IPS DF 6.9 (cell line): ENCODE measurements around the gene CYP2S1.
"Not testable (repeated sequence)": the region's sequence is repeated elsewhere in the genome, so short reads cannot be mapped to it uniquely, and the experiment has no call there.

Experiments
- DNase-seq: peaks from one replicate; pipeline ENCODE4 v3.0.0-alpha.2; 2013; ENCODE audit warnings: low read depth, low spot score
- H3K27ac ChIP-seq: one replicate; pipeline ENCODE4 v1.5.1; 2013; ENCODE audit warnings: low read length, control low read depth
- H3K27me3 ChIP-seq: 2 replicates; pipeline ENCODE4 v1.6.1; 2013; ENCODE audit warnings: mild to moderate bottlenecking, low read length; ENCODE audit not compliant: control insufficient read depth, insufficient read depth
- H3K36me3 ChIP-seq: 2 replicates; pipeline ENCODE4 v1.6.1; 2013; ENCODE audit warnings: low read length; ENCODE audit not compliant: control insufficient read depth, insufficient read depth
- H3K4me1 ChIP-seq: 2 replicates; pipeline ENCODE4 v1.6.1; 2013; ENCODE audit warnings: low read length; ENCODE audit not compliant: control insufficient read depth, insufficient read depth
- H3K4me3 ChIP-seq: 2 replicates; pipeline ENCODE4 v1.5.1; 2013; ENCODE audit warnings: mild to moderate bottlenecking, low read length
- H3K9me3 ChIP-seq: 2 replicates; pipeline ENCODE4 v1.6.1; 2013; ENCODE audit warnings: low read length, inconsistent platforms; ENCODE audit not compliant: control insufficient read depth, insufficient read depth
- WGBS: extraction: QIAGEN DNeasy Blood & Tissue Kit; methylation state at CpG from one replicate; pipeline ENCODE4 v1.1.7; 2013; ENCODE audit warnings: mixed read lengths, missing lambda C conversion rate; ENCODE audit not compliant: insufficient read length, insufficient coverage; 5-methylcytosine and 5-hydroxymethylcytosine counted together

CYP2S1 gene

DNA sequence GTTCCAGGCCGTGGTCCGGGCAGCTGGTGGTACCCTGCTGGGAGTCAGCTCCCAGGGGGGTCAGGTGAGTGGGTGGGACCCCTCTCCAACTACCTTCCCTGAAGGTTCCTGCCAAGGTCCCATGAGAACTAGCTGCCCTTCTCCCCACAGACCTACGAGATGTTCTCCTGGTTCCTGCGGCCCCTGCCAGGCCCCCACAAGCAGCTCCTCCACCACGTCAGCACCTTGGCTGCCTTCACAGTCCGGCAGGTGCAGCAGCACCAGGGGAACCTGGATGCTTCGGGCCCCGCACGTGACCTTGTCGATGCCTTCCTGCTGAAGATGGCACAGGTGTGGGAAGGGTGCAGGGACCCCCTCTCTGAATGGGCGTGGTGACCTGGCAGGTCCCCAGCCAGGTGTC, 5.5 kb downstream of the CYP2S1 start:
- H3K4me1 ChIP-seq, result peaks cover 2% of the 10 kb centered on the region
- H3K36me3 ChIP-seq, result peaks cover 39% of the 10 kb centered on the region
- H3K27me3 ChIP-seq, result no peaks in the 10 kb centered on the region
- no peak for DNase-seq
- no CpG with 5 or more reads among the region's 11 CpGs for WGBS
- no peaks in the 10 kb centered on the region for H3K9me3 ChIP-seq
- no peak overlapping the region for H3K27ac ChIP-seq
- no peak overlapping the region for H3K4me3 ChIP-seq

DNA sequence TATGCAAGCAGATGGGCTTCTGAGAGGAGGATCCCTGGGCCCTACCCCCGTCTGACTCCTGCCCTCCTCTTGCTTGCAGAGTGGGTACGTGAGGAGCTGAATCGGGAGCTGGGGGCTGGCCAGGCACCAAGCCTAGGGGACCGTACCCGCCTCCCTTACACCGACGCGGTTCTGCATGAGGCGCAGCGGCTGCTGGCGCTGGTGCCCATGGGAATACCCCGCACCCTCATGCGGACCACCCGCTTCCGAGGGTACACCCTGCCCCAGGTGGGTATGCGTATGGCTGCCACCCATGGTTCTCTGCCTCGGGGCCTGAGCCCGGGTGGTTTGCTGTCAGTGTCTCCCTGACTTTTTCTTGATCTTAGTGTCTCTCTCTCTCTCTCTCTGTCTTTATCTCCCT, 10.4 kb downstream of the CYP2S1 start:
- H3K9me3 ChIP-seq, result no peaks in the 10 kb centered on the region
- H3K27me3 ChIP-seq, result no peaks in the 10 kb centered on the region
- peaks cover 58% of the 10 kb centered on the region for H3K36me3 ChIP-seq
- WGBS, result no CpG with 5 or more reads among the region's 18 CpGs
- H3K4me3 ChIP-seq, result no peak overlapping the region
- no peaks in the 10 kb centered on the region; the same call in 1 of the 2 replicates for H3K4me1 ChIP-seq
- H3K27ac ChIP-seq, result no peak overlapping the region
- no peak for DNase-seq

DNA sequence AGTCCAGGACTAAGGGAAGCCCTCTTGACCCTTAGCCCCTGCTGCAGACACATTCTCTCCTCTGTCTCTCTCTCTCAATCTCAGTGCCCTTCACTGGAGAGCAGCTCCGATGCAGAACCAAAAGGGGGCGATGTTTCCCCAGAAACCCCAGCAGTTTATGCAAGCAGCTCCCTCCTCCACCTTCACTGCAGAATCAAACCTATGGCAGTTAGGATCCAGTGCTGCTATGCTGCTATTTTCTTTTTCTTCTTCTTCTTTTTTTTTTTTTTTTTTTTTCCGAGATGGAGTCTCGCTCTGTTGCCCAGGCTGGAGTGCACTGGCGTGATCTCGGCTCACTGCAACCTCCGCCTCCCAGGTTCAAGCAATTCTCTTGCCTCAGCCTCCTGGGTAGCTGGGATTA, 11.3 kb downstream of the CYP2S1 start:
- WGBS, result no CpG with 5 or more reads among the region's 7 CpGs
- not testable (repeated sequence) for H3K4me3 ChIP-seq, H3K27me3 ChIP-seq, H3K9me3 ChIP-seq, DNase-seq, H3K27ac ChIP-seq, H3K4me1 ChIP-seq
- peaks cover 51% of the 10 kb centered on the region for H3K36me3 ChIP-seq

DNA sequence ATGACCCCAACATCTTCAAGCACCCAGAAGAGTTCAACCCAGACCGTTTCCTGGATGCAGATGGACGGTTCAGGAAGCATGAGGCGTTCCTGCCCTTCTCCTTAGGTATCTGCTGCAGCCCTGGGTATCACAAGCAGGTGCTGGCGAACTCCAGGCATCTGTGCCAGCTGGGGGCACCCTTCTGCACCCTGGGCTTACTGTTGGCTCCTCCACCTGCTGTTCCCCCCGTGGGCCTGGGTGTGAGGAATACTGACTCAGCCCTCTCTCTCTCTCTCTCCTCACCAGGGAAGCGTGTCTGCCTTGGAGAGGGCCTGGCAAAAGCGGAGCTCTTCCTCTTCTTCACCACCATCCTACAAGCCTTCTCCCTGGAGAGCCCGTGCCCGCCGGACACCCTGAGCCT, 13.0 kb downstream of the CYP2S1 start:
- H3K9me3 ChIP-seq, result no peaks in the 10 kb centered on the region
- H3K36me3 ChIP-seq, result peaks cover 49% of the 10 kb centered on the region
- H3K27ac ChIP-seq, result no peak overlapping the region

DNA sequence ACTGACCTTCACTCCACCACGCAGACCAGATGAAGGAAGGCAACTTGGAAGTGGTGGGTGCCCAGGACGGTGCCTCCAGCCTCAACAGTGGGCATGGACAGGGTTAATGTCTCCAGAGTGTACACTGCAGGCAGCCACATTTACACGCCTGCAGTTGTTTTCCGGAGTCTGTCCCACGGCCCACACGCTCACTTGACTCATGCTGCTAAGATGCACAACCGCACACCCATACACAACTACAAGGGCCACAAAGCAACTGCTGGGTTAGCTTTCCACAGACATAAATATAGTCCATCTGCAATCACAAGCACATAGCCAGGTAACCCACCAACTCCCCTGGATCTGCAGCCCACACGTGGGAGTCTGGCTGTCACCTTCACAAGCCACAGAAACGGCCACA, 13.4 kb downstream of the CYP2S1 start:
- Histone ChIP-seq H3K27me3 (no peaks in the 10 kb centered on the region), H3K27ac (no peak overlapping the region), H3K9me3 (no peaks in the 10 kb centered on the region), H3K36me3 (peaks cover 45% of the 10 kb centered on the region), H3K4me1 (no peaks in the 10 kb centered on the region; the same call in 1 of the 2 replicates), H3K4me3 (no peak overlapping the region)
- no peak for DNase-seq
- no CpG with 5 or more reads among the region's 9 CpGs for WGBS

More for the DNA sequence above, 13.0 kb downstream of the CYP2S1 start:
- no peaks in the 10 kb centered on the region; the same call in 1 of the 2 replicates for H3K4me1 ChIP-seq
- no peak overlapping the region for H3K4me3 ChIP-seq
- WGBS, result no CpG with 5 or more reads among the region's 10 CpGs
- H3K27me3 ChIP-seq, result no peaks in the 10 kb centered on the region
- DNase-seq, result no peak

DNA sequence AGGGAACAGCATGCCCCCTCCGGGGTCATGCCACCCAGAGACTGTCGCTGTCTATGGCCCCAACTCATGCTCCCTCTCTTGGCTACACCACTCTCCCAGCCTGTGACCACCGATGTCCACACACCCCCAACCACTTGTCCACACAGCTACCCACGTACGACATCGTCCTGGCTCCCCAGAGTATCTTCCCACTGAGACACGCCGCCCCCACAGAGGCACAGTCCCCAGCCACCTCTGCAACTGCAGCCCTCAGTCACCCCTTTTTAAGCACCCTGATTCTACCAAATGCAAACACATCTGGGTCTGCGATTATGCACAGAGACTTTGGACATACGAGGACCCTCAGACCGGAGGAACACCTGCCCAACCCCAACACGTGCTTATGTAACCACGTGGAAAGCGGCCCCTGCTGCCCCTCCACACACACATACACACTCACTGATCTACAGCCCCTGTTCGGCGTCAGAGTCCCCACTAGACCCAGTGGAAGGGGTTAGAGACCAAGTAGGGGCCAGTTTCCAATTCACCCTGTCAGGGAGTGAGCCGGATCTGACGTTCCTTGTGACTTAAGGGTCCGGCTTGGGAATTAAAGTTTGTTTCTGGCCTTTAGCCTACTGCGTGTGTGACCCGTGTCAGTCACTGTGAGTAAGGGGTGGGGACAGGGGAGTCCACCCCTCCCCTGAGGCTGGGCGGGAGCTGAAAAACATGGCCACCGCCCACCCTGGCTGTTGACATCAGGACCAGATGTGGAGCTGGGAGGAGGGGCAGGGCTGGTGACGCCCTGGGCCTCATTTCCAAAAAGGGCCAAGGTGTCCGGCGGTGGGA, 14.1 kb downstream of the CYP2S1 start:
- H3K36me3 ChIP-seq, result peaks cover 39% of the 10 kb centered on the region

DNA sequence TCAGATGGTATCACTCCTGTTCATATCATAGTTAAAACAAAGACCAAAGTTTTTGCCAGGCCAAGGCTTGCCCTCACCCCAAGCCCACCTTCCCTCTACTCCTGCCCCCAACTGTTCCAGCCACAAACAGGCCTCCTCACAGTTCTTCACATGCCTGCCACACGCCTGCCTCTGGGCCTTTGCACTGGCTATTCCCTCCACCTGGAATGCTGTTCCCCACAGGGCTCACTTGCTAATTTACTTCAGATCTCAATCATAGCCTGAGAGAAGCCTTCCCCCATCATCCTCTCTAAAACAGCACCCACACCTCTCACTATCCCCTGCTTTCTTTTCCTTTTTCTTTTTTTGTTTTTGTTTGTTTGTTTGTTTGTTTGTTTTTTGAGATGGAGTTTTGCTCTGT, 21.1 kb downstream of the CYP2S1 start:
- Histone ChIP-seq H3K27me3 (no peaks in the 10 kb centered on the region; the same call in 1 of the 2 replicates), H3K4me3 (no peak overlapping the region), H3K36me3 (no peaks in the 10 kb centered on the region), H3K9me3 (no peaks in the 10 kb centered on the region), H3K27ac (no peak overlapping the region), H3K4me1 (peaks cover 1% of the 10 kb centered on the region)
- no CpG with 5 or more reads among the region's 1 CpG for WGBS
- DNase-seq, result no peak

More for the DNA sequence above, 14.1 kb downstream of the CYP2S1 start:
- DNase-seq, result no peak
- no CpG with 5 or more reads among the region's 26 CpGs for WGBS
- Histone ChIP-seq H3K27me3 (no peaks in the 10 kb centered on the region), H3K9me3 (no peaks in the 10 kb centered on the region), H3K4me3 (no peak overlapping the region), H3K4me1 (no peaks in the 10 kb centered on the region; the same call in 1 of the 2 replicates), H3K27ac (no peak overlapping the region)

DNA sequence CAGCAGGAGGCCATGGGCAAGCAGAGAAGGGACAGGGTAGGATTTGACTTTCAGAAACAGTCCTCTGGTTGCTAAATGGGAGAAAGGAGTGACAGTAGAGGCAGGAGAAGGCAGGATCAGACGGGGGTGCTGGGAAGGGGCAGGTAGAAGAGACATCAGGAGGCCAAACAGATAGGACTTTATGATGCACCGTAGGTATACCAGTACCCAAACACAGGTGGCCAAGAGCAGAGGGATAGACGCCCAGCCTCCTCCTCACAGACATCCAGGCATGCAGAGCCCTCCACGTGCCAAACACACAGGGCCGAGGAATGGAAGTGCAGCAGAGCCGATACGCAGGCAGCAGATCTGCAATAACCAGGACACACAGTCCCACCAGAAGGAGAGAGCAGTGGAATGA, 24.7 kb downstream of the CYP2S1 start:
- WGBS, result no CpG with 5 or more reads among the region's 7 CpGs
- no peak overlapping the region for H3K27ac ChIP-seq

DNA sequence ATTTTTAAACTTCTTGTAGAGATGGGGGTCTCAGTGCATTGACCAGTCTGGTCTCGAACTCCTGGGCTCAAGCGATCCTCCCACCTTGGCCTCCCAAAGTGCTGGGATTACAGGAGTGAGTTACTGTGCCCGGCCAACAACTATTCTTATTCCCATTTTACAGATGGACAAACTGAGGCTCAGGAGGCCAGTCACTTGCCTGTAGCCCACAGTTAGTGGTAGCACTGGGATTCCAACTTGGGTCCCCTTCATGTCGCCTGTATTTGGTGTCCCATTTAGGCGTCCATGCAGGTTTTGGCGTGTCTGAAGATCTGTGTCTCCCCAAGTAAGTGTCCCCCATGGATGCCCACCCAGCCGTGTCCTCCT, 25.2 kb downstream of the CYP2S1 start:
- no peaks in the 10 kb centered on the region; the same call in 1 of the 2 replicates for H3K36me3 ChIP-seq
- no peak for DNase-seq
- peaks cover 6% of the 10 kb centered on the region for H3K4me1 ChIP-seq
- no peak overlapping the region for H3K27ac ChIP-seq
- no peak overlapping the region; the same call in 1 of the 2 replicates for H3K4me3 ChIP-seq
- no peaks in the 10 kb centered on the region; the same call in 1 of the 2 replicates for H3K27me3 ChIP-seq
- no peaks in the 10 kb centered on the region for H3K9me3 ChIP-seq
- WGBS, result no CpG with 5 or more reads among the region's 7 CpGs

More for the DNA sequence above, 24.7 kb downstream of the CYP2S1 start:
- Histone ChIP-seq H3K4me3 (no peak overlapping the region), H3K4me1 (peaks cover 6% of the 10 kb centered on the region), H3K9me3 (no peaks in the 10 kb centered on the region), H3K36me3 (no peaks in the 10 kb centered on the region; the same call in 1 of the 2 replicates), H3K27me3 (no peaks in the 10 kb centered on the region; the same call in 1 of the 2 replicates)
- DNase-seq, result no peak

DNA sequence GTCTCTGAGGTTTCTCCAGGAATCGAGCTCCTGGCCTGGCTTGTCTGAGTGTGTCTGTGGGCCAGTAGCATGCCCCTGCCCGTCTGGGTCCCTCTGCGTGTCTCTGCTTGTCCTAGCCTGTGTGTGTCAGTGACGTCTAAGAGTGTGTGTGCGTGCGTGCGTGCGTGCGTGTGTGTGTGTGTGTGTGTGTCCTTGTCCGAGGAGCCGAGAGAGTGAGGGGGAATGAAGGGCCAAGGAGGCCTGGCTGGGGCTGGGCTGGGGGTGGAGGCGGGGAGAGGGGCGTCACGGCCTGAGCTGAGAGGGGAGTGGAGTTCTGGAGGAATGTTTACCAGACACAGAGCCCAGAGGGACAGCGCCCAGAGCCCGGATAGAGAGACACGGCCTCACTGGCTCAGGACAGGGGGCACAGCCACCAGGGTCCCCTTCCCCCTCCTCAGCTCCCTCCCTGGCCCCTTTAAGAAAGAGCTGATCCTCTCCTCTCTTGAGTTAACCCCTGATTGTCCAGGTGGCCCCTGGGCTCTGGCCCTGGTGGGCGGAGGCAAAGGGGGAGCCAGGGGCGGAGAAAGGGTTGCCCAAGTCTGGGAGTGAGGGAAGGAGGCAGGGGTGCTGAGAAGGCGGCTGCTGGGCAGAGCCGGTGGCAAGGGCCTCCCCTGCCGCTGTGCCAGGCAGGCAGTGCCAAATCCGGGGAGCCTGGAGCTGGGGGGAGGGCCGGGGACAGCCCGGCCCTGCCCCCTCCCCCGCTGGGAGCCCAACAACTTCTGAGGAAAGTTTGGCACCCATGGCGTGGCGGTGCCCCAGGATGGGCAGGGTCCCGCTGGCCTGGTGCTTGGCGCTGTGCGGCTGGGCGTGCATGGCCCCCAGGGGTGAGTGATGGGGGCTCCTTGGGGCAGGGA, 25.8 kb downstream of the CYP2S1 start, which contains the start of gene AXL:
AXL (plus strand) TSS at position 609 of the 893 bp plus-strand sequence; CDS start at position 779, 170 bp downstream.
- Histone ChIP-seq H3K4me1 (peaks cover 6% of the 10 kb centered on the region), H3K9me3 (no peaks in the 10 kb centered on the region), H3K36me3 (no peaks in the 10 kb centered on the region; the same call in 1 of the 2 replicates), H3K27ac (no peak within 1 kb of the TSS), H3K27me3 (no peaks in the 10 kb centered on the region), H3K4me3 (peak within 1 kb of the TSS; percentile 62)
- peak; percentile 84 for DNase-seq
- no CpG with 5 or more reads among the region's 32 CpGs for WGBS
